Iris pigment epithelial cell (primary cell): Measurements from ENCODE around the gene HDAC3.
"Not testable (repeated sequence)": the region's sequence is repeated elsewhere in the genome, so short reads cannot be mapped to it uniquely, and the experiment has no call there.

Source experiments
- DNase-seq: peaks from one replicate; pipeline ENCODE4 v3.0.0-alpha.2; 2011; ENCODE audit warnings: low read depth

Gene HDAC3

GRCh38 chr5:141634720-141635119, 1.9 kb downstream of the HDAC3 start:
- no peak for DNase-seq

GRCh38 chr5:141633871-141634561, 2.6 kb downstream of the HDAC3 start:
- DNase-seq: no peak

GRCh38 chr5:141632650-141633049, 4.0 kb downstream of the HDAC3 start:
- DNase-seq: no peak

- DNase-seq: no peak
Observed at GRCh38 chr5:141630570-141631140, 6.0 kb downstream of the HDAC3 start.

- peak; percentile 32 for DNase-seq
Observed at GRCh38 chr5:141628175-141628788, 8.4 kb downstream of the HDAC3 start.

- DNase-seq: no peak
Observed at GRCh38 chr5:141623611-141624010, 13.0 kb downstream of the HDAC3 start.

GRCh38 chr5:141623186-141623585, 13.5 kb downstream of the HDAC3 start:
- DNase-seq: no peak

- peak; percentile 97 for DNase-seq
Observed at GRCh38 chr5:141618804-141619554, 17.7 kb downstream of the HDAC3 start, which contains the start of gene DIAPH1. DIAPH1 (minus strand) TSS chr5:141619000; CDS start chr5:141618914, 86 bp downstream.

- DNase-seq: no peak
Observed at GRCh38 chr5:141618030-141618803, 18.4 kb downstream of the HDAC3 start.

- DNase-seq: no peak
Observed at GRCh38 chr5:141617682-141618029, 19.0 kb downstream of the HDAC3 start.

- DNase-seq: peak; percentile 58
Observed at GRCh38 chr5:141617128-141617527, 19.5 kb downstream of the HDAC3 start.

GRCh38 chr5:141615991-141616720, 20.5 kb downstream of the HDAC3 start:
- DNase-seq: no peak

- DNase-seq: no peak
Observed at GRCh38 chr5:141613344-141613743, 23.3 kb downstream of the HDAC3 start.

- DNase-seq: peak; percentile 50
Observed at GRCh38 chr5:141611289-141611688, 25.4 kb downstream of the HDAC3 start.

- DNase-seq: not testable (repeated sequence)
Observed at GRCh38 chr5:141609921-141610320, 26.7 kb downstream of the HDAC3 start.

- DNase-seq: no peak
Observed at GRCh38 chr5:141609044-141609443, 27.6 kb downstream of the HDAC3 start.

- DNase-seq: no peak
Observed at GRCh38 chr5:141608557-141608956, 28.1 kb downstream of the HDAC3 start.

GRCh38 chr5:141608046-141608445, 28.6 kb downstream of the HDAC3 start:
- no peak for DNase-seq

GRCh38 chr5:141605523-141606277, 30.9 kb downstream of the HDAC3 start:
- peak; percentile 28 for DNase-seq

- peak; percentile 95 for DNase-seq
Observed at GRCh38 chr5:141603923-141604717, 32.5 kb downstream of the HDAC3 start.
